AG08396 (cell line): ENCODE results near the gene CCDC194.

Source experiments
- DNase-seq: peaks from one replicate; pipeline ENCODE4 v3.0.0; 2012; ENCODE audit warnings: low spot score, mixed read lengths

Gene CCDC194

GRCh38 chr19:17405250-17406045 is 11.5 kb upstream of the CCDC194 start, which contains the start of gene BST2:
Gene BST2, minus strand, starts transcription at chr19:17405630. Its CDS starts 55 bp downstream, at chr19:17405575.
- DNase-seq = peak; percentile 62

- DNase-seq = no peak
Observed at GRCh38 chr19:17404621-17405249, 10.7 kb upstream of the CCDC194 start.

GRCh38 chr19:17404015-17404414 is 10.0 kb upstream of the CCDC194 start:
- no peak for DNase-seq

GRCh38 chr19:17402982-17403855 is 9.2 kb upstream of the CCDC194 start:
- DNase-seq = peak; percentile 68

GRCh38 chr19:17401628-17402027 is 7.6 kb upstream of the CCDC194 start:
- no peak for DNase-seq

- no peak for DNase-seq
Observed at GRCh38 chr19:17398902-17399527, 5.0 kb upstream of the CCDC194 start.

GRCh38 chr19:17394891-17395415 is 957 bp upstream of the CCDC194 start:
- peak; percentile 81 for DNase-seq

- no peak for DNase-seq
Observed at GRCh38 chr19:17393002-17393401, 994 bp downstream of the CCDC194 start.

- DNase-seq = no peak
Observed at GRCh38 chr19:17391371-17392151, 2.4 kb downstream of the CCDC194 start.

GRCh38 chr19:17390665-17391370 is 3.2 kb downstream of the CCDC194 start:
- peak; percentile 98 for DNase-seq

- no peak for DNase-seq
Observed at GRCh38 chr19:17389957-17390664, 3.9 kb downstream of the CCDC194 start.

GRCh38 chr19:17389288-17389687 is 4.7 kb downstream of the CCDC194 start:
- no peak for DNase-seq

- peak; percentile 84 for DNase-seq
Observed at GRCh38 chr19:17385878-17386611, 8.0 kb downstream of the CCDC194 start.

- no peak for DNase-seq
Observed at GRCh38 chr19:17380426-17381138, 13.4 kb downstream of the CCDC194 start.

- no peak for DNase-seq
Observed at GRCh38 chr19:17379221-17379631, 14.8 kb downstream of the CCDC194 start.

- DNase-seq = no peak
Observed at GRCh38 chr19:17378271-17378670, 15.7 kb downstream of the CCDC194 start.

- DNase-seq = no peak
Observed at GRCh38 chr19:17376935-17377600, 16.9 kb downstream of the CCDC194 start, which contains the start of gene PLVAP. Gene PLVAP, minus strand, starts transcription at chr19:17377342. Its CDS starts 54 bp downstream, at chr19:17377288.
